HepG2 (cell line): ENCODE measurements around the gene DUT. TPM values are rescaled to one million over a fixed set of nuclear protein-coding genes. Genes with fewer than 3 reads are reported as not detected.

Source experiments
- ATAC-seq: fragments of 200-7000 bp; cut with Tn5 transposase; 3 replicates; pipeline ENCODE4 v1.9.1; 2020; ENCODE audit warnings: mild to moderate bottlenecking, moderate library complexity
- BruUV-seq: library from RNA; stranded (reverse); fragments of 400-500 nt; replicated peaks from 2 replicates; lab custom pipeline; 2021; lab: Mats Ljungman, UMichigan
- CTCF ChIA-PET: fragments of 300-600 bp; formaldehyde crosslinking; extraction: SDS; loops from one replicate; lab custom pipeline; 2021; ENCODE audit warnings: low total read pairs, inconsistent platforms, low intra/inter-chr PET ratio; lab: Yijun Ruan, JAX
- POLR2A ChIA-PET: fragments of 350-600 bp; sonication (Branson Sonifier 250); formaldehyde crosslinking; loops from one replicate; lab custom pipeline; 2020; ENCODE audit warnings: antibody characterized with exemption, inconsistent platforms; lab: Yijun Ruan, JAX
- DNase-seq: peaks from one replicate; pipeline ENCODE4 v3.0.0-alpha.2; 2015; ENCODE audit warnings: low spot score
- FAIRE-seq: peaks from 3 replicates; lab custom pipeline; 2011; peaks lifted over from hg19 to GRCh38; lab: Jason Lieb, UNC
- H2AFZ ChIP-seq: one replicate; pipeline ENCODE4 v1.6.1; 2011; ENCODE audit warnings: low read length, inconsistent platforms
- H3K27ac ChIP-seq: fragments of 300-600 bp; 3 replicates; pipeline ENCODE4 v1.8.0; 2011; ENCODE audit warnings: mixed run types, mild to moderate bottlenecking, mixed read lengths, low read length, inconsistent platforms; ENCODE audit not compliant: insufficient read depth; ENCODE audit errors: extremely low read length
- H3K27me3 ChIP-seq, 2 experiments: fragments of 200-600 bp in 1 of 2; 2 replicates in 1 of 2; 3 replicates in 1 of 2; pipeline versions ENCODE4 v1.6.0 to v1.8.0; 2011; ENCODE audit warnings: low read length in 2 of 2, mild to moderate bottlenecking in 2 of 2, moderate library complexity in 2 of 2, inconsistent platforms in 1 of 2; ENCODE audit not compliant: insufficient read depth in 2 of 2, control insufficient read depth in 1 of 2
- H3K36me3 ChIP-seq, 2 experiments: fragments of 200-600 bp in 1 of 2; replicated peaks in 1 of 2; 2 replicates in 1 of 2; 3 replicates in 1 of 2; pipeline versions ENCODE4 v1.5.1 to v1.8.0; 2011; ENCODE audit warnings: low read length in 2 of 2, inconsistent platforms in 1 of 2; ENCODE audit not compliant: insufficient read depth in 2 of 2, control insufficient read depth in 1 of 2
- H3K4me1 ChIP-seq: 2 replicates; pipeline ENCODE4 v1.5.1; 2012; ENCODE audit warnings: low read length, inconsistent platforms; ENCODE audit not compliant: insufficient read depth
- H3K4me2 ChIP-seq: 2 replicates; pipeline ENCODE4 v1.6.0; 2011; ENCODE audit warnings: low read depth, low read length, inconsistent platforms
- H3K4me3 ChIP-seq, 3 experiments: fragments of 200-600 bp in 1 of 3; sonication (generic), shearing (Covaris generic) in 1 of 3; replicated peaks in 1 of 3; 2 replicates each; pipeline ENCODE4 v1.5.1; 2011 to 2016; ENCODE audit warnings: low read length in 3 of 3, inconsistent platforms in 2 of 3, low read depth in 2 of 3, mild to moderate bottlenecking in 2 of 3, control low read depth in 1 of 3, mixed read lengths in 1 of 3; ENCODE audit not compliant: insufficient read depth in 1 of 3
- H3K79me2 ChIP-seq: one replicate; pipeline ENCODE4 v1.6.1; 2011; ENCODE audit warnings: low read length, inconsistent platforms; ENCODE audit not compliant: insufficient read depth
- H3K9ac ChIP-seq: 2 replicates; pipeline ENCODE4 v1.6.0; 2011; ENCODE audit warnings: mild to moderate bottlenecking, low read depth, low read length, inconsistent platforms; ENCODE audit not compliant: insufficient read depth
- H3K9me3 ChIP-seq: 2 replicates; pipeline ENCODE4 v1.5.1; 2012; ENCODE audit warnings: mild to moderate bottlenecking, low read length
- H4K20me1 ChIP-seq: 2 replicates; pipeline ENCODE4 v1.6.0; 2011; ENCODE audit warnings: inconsistent platforms, mild to moderate bottlenecking, low read length, moderate library complexity; ENCODE audit not compliant: insufficient read depth
- CENPBD1 ChIP-seq: sonication (generic); formaldehyde crosslinking; IDR thresholded peaks from 2 replicates; pipeline ENCODE4 v1.8.0; 2022; ENCODE audit warnings: missing genetic modification reagents, low read depth, mild to moderate bottlenecking, borderline replicate concordance
- DNMT1 ChIP-seq: sonication (generic); formaldehyde crosslinking; IDR thresholded peaks from 2 replicates; pipeline ENCODE4 v1.5.1; 2020; ENCODE audit warnings: mild to moderate bottlenecking, missing genetic modification reagents
- DPF2 ChIP-seq: sonication (generic); formaldehyde crosslinking; IDR thresholded peaks from 2 replicates; pipeline ENCODE4 v1.4.0; 2020; ENCODE audit warnings: mild to moderate bottlenecking, low read depth, missing genetic modification reagents, borderline replicate concordance
- EZH2 ChIP-seq: conservative IDR thresholded peaks from 2 replicates; pipeline ENCODE4 v1.6.1; 2012; ENCODE audit warnings: mild to moderate bottlenecking, low read depth, low read length, moderate library complexity
- FOXC1 ChIP-seq: sonication (generic); formaldehyde crosslinking; IDR thresholded peaks from 2 replicates; pipeline ENCODE4 v1.8.0; 2022; ENCODE audit warnings: mild to moderate bottlenecking, missing genetic modification reagents, borderline replicate concordance
- KDM5B ChIP-seq: sonication (generic); formaldehyde crosslinking; IDR thresholded peaks from 2 replicates; pipeline ENCODE4 v1.4.0; 2020; ENCODE audit warnings: missing genetic modification reagents, mild to moderate bottlenecking, borderline replicate concordance
- NFKB2 ChIP-seq: sonication (generic); formaldehyde crosslinking; IDR thresholded peaks from 2 replicates; pipeline ENCODE4 v1.4.0; 2020; ENCODE audit warnings: missing genetic modification reagents, borderline replicate concordance
- RFX5 ChIP-seq: IDR thresholded peaks from 2 replicates; pipeline ENCODE4 v1.6.1; 2011; ENCODE audit warnings: low read depth, low read length, improper control_type of control experiment
- SAFB2 ChIP-seq: sonication (generic); formaldehyde crosslinking; IDR thresholded peaks from 2 replicates; pipeline ENCODE4 v1.5.1; 2020; ENCODE audit warnings: missing genetic modification reagents, low read depth, mild to moderate bottlenecking, borderline replicate concordance
- SSRP1 ChIP-seq: IDR thresholded peaks from 2 replicates; pipeline ENCODE4 v1.6.1; 2016; ENCODE audit warnings: control low read depth
- TARDBP ChIP-seq: sonication (generic); formaldehyde crosslinking; IDR thresholded peaks from 2 replicates; pipeline ENCODE4 v1.8.0; 2022; ENCODE audit warnings: mild to moderate bottlenecking, missing genetic modification reagents
- ZFP1 ChIP-seq: IDR thresholded peaks from 2 replicates; pipeline ENCODE4 v1.6.1; 2016
- ZNF496 ChIP-seq: sonication (generic); formaldehyde crosslinking; IDR thresholded peaks from 2 replicates; pipeline ENCODE4 v1.8.1; 2023; ENCODE audit warnings: mild to moderate bottlenecking, moderate library complexity, missing genetic modification reagents; ENCODE audit not compliant: insufficient replicate concordance
- ZNF552 ChIP-seq: sonication (generic); formaldehyde crosslinking; IDR thresholded peaks from 2 replicates; pipeline ENCODE4 v1.9.0; 2022; ENCODE audit warnings: missing genetic modification reagents, mild to moderate bottlenecking, borderline replicate concordance
- ZNF564 ChIP-seq: sonication (generic); formaldehyde crosslinking; IDR thresholded peaks from 2 replicates; pipeline ENCODE4 v1.8.1; 2023; ENCODE audit warnings: mild to moderate bottlenecking, missing genetic modification reagents
- ZNF580 ChIP-seq: IDR thresholded peaks from 2 replicates; pipeline ENCODE4 v1.6.1; 2016; ENCODE audit warnings: low read depth, borderline replicate concordance
- ZZZ3 ChIP-seq: sonication (generic); formaldehyde crosslinking; IDR thresholded peaks from 2 replicates; pipeline ENCODE4 v1.4.0; 2020; ENCODE audit warnings: missing genetic modification reagents, mild to moderate bottlenecking, borderline replicate concordance
- WGBS: methylation state at CpG from one replicate; pipeline ENCODE4 v1.1.6; 2017; ENCODE audit warnings: low lambda C conversion rate; 5-methylcytosine and 5-hydroxymethylcytosine counted together
- in situ Hi-C: cut with HindIII; loops from 2 replicates; pipeline ENCODE4 v1.10.0; 2017; ENCODE audit warnings: low pct_unique_long_range_greater_than_20kb; ENCODE audit not compliant: extremely low pct_ligation_motif_present
- intact Hi-C: fragments of 100-400 bp; cut with micrococcal nuclease; formaldehyde crosslinking; loops from one replicate; pipeline ENCODE4 v1.10.0; 2022; ENCODE audit not compliant: unreplicated experiment
- polyA plus RNA-seq, 8 experiments: library from polyadenylated mRNA; depleted of rRNA in 3 of 8; stranded (reverse) in 7 of 8; unstranded in 1 of 8; fragments of >200 nt; fragmentation: Illumina TruSeq in 4 of 8; extraction: Trizol in 4 of 8; gene quantifications; 2 replicates each; pipeline versions ENCODE4 v1.2.1 to v1.2.3, GENCODE V29; 2011 to 2016; ENCODE audit warnings: low read depth in 4 of 8, missing spikeins in 1 of 8, mixed read lengths in 1 of 8; ENCODE audit not compliant: insufficient read depth in 1 of 8
- total RNA-seq, 5 experiments: library from RNA; depleted of rRNA; stranded (reverse); fragments of >200 nt; fragmentation: Illumina TruSeq; extraction: Trizol; gene quantifications; 2 replicates each; pipeline ENCODE4 v1.2.3, GENCODE V29; 2016; ENCODE audit warnings: low read depth in 1 of 5
- TF ChIP-seq, protein P1 (sequence below): sonication (generic); formaldehyde crosslinking; IDR thresholded peaks from 2 replicates; pipeline ENCODE4 v1.9.0; 2021; ENCODE audit warnings: missing genetic modification reagents, borderline replicate concordance
- TF ChIP-seq, protein P2 (sequence below): IDR thresholded peaks from 2 replicates; pipeline ENCODE4 v1.6.1; 2016

Gene DUT
- total and polyA plus RNA-seq, 2 of the 13 experiments (the other 11 are each of a cell fraction or from before 2014, with no cell fraction given), result 36.7 to 131 TPM

DNA sequence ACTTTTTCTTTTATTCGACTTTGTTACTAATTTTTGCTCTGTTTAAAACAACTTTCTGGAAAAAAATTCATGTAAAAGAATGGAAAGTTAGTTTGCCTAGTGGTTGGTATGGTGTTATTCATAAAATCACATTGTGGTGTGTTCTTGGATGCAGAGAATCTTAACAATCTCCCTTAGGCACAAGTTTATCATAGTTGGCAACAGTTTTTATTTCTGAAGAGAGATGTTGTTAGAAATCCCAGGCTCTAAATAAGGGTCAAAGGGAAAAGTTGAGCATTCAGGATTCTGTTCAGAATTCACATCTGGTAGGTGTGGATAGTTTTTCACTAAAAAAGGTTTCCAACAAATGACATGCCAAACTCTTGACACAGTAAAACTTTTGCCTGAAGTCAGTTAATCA lies 6.4 kb downstream of the DUT start:
- Histone ChIP-seq H3K27ac (no peak overlapping the region), H3K9ac (no peak overlapping the region), H3K27me3 (no peaks in the 10 kb centered on the region), H3K36me3 (peaks cover 0 to 43% of the 10 kb centered on the region in 2 experiments; a peak in 4 of 5 replicates), H3K4me1 (peaks cover 24% of the 10 kb centered on the region), H3K4me2 (no peak overlapping the region), H2AFZ (no peak overlapping the region), H3K79me2 (peaks cover 2% of the 10 kb centered on the region)
- no peak for FAIRE-seq
- CTCF ChIA-PET, result interaction anchor here (1.6 kb wide), 1 partner anchor 15 kb away, joined by 9 read pairs; no protein-coding TSS in a partner anchor
- DNase-seq, result no peak
- WGBS, result 89% methylated on average over 1 of the region's 1 CpG
- in situ Hi-C loops (no loop called here), intact Hi-C loops (loop anchor here (1.0 kb wide), 1 partner anchor 15 kb away; no protein-coding TSS in a partner anchor)
- POLR2A ChIA-PET, result no interaction called here
- TF ChIP-seq, protein P1, sequence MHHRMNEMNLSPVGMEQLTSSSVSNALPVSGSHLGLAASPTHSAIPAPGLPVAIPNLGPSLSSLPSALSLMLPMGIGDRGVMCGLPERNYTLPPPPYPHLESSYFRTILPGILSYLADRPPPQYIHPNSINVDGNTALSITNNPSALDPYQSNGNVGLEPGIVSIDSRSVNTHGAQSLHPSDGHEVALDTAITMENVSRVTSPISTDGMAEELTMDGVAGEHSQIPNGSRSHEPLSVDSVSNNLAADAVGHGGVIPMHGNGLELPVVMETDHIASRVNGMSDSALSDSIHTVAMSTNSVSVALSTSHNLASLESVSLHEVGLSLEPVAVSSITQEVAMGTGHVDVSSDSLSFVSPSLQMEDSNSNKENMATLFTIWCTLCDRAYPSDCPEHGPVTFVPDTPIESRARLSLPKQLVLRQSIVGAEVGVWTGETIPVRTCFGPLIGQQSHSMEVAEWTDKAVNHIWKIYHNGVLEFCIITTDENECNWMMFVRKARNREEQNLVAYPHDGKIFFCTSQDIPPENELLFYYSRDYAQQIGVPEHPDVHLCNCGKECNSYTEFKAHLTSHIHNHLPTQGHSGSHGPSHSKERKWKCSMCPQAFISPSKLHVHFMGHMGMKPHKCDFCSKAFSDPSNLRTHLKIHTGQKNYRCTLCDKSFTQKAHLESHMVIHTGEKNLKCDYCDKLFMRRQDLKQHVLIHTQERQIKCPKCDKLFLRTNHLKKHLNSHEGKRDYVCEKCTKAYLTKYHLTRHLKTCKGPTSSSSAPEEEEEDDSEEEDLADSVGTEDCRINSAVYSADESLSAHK (CRISPR knock-in tag), result no peak
- no peak for TF ChIP-seq DPF2 (CRISPR knock-in tag)
- no peak for TF ChIP-seq EZH2
- no peak for TF ChIP-seq ZNF496 (CRISPR knock-in tag)
- TF ChIP-seq TARDBP (CRISPR knock-in tag), result no peak
- TF ChIP-seq ZZZ3, result no peak
- TF ChIP-seq, protein P2, sequence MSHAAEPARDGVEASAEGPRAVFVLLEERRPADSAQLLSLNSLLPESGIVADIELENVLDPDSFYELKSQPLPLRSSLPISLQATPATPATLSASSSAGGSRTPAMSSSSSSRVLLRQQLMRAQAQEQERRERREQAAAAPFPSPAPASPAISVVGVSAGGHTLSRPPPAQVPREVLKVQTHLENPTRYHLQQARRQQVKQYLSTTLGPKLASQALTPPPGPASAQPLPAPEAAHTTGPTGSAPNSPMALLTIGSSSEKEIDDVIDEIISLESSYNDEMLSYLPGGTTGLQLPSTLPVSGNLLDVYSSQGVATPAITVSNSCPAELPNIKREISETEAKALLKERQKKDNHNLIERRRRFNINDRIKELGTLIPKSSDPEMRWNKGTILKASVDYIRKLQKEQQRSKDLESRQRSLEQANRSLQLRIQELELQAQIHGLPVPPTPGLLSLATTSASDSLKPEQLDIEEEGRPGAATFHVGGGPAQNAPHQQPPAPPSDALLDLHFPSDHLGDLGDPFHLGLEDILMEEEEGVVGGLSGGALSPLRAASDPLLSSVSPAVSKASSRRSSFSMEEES (CRISPR knock-in tag), result no peak
- TF ChIP-seq DNMT1 (CRISPR knock-in tag), result no peak
- no peak for TF ChIP-seq CENPBD1 (CRISPR knock-in tag)
- TF ChIP-seq ZFP1 (CRISPR knock-in tag), result no peak
- no peak for TF ChIP-seq NFKB2 (CRISPR knock-in tag)
- no peak for TF ChIP-seq FOXC1 (CRISPR knock-in tag)
- TF ChIP-seq SSRP1 (CRISPR knock-in tag), result no peak
- TF ChIP-seq ZNF552, result no peak
- TF ChIP-seq ZNF564 (CRISPR knock-in tag), result no peak
- TF ChIP-seq KDM5B (CRISPR knock-in tag), result no peak
- TF ChIP-seq ZNF580 (CRISPR knock-in tag), result no peak
- TF ChIP-seq RFX5, result no peak
- no peak for TF ChIP-seq SAFB2 (CRISPR knock-in tag)
- TF ChIP-seq, all 625 proteins: peak for 0
- BruUV-seq, result no TSS peak
- no peaks in the 10 kb centered on the region for H3K9me3 ChIP-seq
- H4K20me1 ChIP-seq, result no peaks in the 10 kb centered on the region
- H3K4me3 ChIP-seq, result no peak overlapping the region
- ATAC-seq, result no peak
